ENCODE data around the gene ADISSP. TPM values are rescaled to one million over a fixed set of nuclear protein-coding genes. Genes with fewer than 3 reads are reported as not detected.

Gene ADISSP
- 50.1 and 55.5 TPM in 2 replicates for total RNA-seq (2014; rRNA removed; shearing (Covaris generic))

DNA sequence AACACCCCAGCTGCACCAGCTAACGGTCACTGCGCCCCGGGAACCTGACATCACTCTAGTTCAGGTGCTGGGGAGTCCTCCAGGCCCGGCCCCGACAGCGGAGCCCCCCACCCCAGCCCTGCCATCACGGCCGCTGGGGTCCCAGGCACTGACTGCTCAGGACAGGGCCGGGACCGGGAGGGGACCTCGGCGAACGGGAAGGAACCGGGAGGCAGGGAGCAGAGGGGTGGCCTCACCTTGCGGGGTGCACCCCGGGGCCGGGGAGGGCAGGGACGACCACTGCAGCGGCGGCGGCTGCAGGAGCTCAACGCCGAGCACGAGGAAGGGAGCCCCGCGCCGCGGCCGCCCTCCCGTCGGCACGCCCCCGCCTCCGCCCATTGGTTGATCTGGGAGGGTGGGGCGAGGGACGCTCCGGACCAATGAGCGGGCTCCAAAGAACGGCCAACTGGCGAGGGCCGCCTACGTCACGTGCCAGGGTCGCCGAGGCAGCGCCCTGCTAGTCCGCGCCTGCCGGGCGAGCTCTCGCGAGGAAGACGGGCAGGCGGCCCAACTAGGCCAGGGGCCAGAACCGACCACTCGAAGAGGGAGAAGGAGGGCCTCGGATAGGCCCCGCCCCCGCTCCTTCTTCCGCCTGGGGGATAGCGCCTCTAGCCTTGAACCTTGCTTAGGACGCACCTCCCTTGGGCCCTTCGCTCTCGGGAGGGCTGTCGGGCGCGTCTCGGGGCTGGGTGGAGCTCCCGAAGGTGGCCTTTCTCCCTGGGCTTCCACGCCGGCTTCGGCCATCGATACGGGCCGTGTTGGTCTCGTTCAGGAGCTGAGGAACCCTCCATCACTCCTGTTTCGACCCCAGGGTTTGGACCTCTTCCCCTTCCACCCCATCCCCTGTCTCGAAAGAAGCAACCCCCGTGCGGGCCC lies at the start of gene ADISSP:
TSS of gene ADISSP (minus strand) at position 327 of the 915 bp plus-strand sequence. CDS start 7,653 bp downstream, outside the sequence.

DNA sequence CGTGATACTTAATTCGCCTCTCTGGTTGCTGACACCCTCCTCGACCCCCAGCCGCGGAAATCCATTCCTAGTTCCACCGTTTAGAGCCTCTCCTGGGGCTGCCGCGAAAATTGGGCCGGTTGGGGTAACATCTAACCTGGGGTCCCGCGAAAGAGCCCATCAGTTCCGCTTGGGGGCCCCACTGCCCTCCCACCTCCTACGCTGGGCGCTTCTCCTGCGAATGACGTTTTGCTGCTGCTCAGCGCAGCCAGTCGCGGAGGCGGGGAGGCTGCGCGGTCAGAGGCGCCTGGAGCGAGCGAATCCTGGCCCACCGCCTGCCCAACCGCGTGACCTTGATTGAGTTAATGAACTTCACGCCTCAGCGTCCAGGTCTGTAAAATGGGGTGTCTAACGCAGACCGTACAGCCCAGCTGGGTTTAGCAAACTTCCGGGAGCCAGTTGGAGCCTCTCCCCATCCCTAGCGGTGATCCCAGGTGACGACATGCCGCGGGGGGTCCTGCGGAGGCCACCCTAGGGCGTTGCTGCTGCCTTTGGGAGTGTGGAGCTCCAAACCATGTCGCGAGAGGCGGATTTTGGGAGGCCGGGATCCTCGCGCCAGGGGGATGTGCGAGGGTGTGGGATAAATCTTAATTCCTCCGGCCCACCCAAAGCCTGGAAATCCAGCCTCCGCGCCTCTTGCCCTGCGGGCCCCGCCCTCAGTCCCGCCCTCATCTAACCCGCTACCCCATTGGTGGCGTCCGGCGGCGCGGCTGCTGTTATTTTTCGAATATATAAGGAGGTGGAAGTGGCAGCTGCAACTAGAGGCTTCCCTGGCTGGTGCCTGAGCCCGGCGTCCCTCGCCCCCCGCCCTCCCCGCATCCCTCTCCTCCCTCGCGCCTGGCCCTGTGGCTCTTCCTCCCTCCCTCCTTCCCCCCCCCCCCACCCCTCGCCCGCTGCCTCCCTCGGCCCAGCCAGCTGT lies 28.2 kb upstream of the ADISSP start, which contains the start of gene CDC25B:
TSS of gene CDC25B (plus strand) at position 800 of the 958 bp plus-strand sequence. CDS start 222 bp downstream, outside the sequence.

GRCh38 chr20:3786665-3787323 lies 19.2 kb upstream of the ADISSP start, which contains the start of gene CENPB:
CENPB (minus strand) TSS chr20:3786740; CDS start chr20:3786483, 257 bp downstream.

GRCh38 chr20:3781153-3781910 lies 13.8 kb upstream of the ADISSP start, which contains the start of gene SPEF1:
SPEF1 (minus strand) TSS chr20:3781448; CDS start chr20:3781287, 161 bp downstream.

GRCh38 chr20:3732327-3733118 lies 35.0 kb downstream of the ADISSP start, which contains the start of gene HSPA12B:
HSPA12B (plus strand) TSS chr20:3732685; CDS start chr20:3738675, 5,990 bp downstream.

DNA sequence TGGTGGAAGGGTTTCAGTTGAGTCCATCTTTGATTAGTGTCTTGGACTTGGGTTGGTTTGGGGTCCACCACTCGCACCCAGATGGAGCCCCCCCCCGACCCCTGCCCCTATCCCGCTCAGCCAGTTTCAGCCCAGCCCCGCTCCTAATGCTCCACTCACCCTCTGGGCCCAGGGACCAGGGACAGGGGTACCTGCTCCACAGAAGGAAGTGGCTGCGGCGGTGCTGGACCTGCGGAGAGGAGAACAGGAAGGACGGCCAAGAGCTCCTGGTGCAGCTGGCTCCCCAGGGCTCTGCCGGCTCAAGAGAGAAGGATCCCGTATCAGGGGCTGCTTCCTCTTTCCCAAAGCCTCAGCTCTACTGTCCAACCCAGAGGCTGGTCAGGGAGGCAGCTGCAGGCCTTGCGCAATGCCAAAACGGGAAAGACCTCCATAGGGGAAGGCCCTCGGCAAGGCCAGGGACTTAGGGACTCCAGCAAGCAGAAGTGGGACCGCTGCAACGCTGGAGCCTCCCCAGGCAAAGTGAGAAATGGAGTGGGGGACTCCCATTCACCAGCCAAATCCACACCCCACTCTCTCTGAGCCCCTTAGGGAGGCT lies 55.2 kb downstream of the ADISSP start, which contains the start of gene SIGLEC1:
TSS of gene SIGLEC1 (minus strand) at position 322 of the 595 bp plus-strand sequence. CDS start 5,472 bp downstream, outside the sequence.

Other genes starting within 250 kb of the ADISSP start
- not detected in 2 replicates for gene GFRA4, start 104.4 kb downstream of the ADISSP start, total RNA-seq (2014; rRNA removed; shearing (Covaris generic))
- gene ADAM33, start 85.7 kb downstream of the ADISSP start, total RNA-seq (2014; rRNA removed; shearing (Covaris generic)): not detected in 2 replicates
- gene SIGLEC1, start 55.2 kb downstream of the ADISSP start, total RNA-seq (2014; rRNA removed; shearing (Covaris generic)): not detected in 2 replicates
- gene HSPA12B, start 35.1 kb downstream of the ADISSP start, total RNA-seq (2014; rRNA removed; shearing (Covaris generic)): not detected in 2 replicates
- 1.0 and 1.2 TPM in 2 replicates for gene SPEF1, start 13.7 kb upstream of the ADISSP start, total RNA-seq (2014; rRNA removed; shearing (Covaris generic))
- gene CENPB, start 19.0 kb upstream of the ADISSP start, total RNA-seq (2014; rRNA removed; shearing (Covaris generic)): 115 and 125 TPM in 2 replicates
- gene CDC25B, start 28.6 kb upstream of the ADISSP start, total RNA-seq (2014; rRNA removed; shearing (Covaris generic)): 94.8 and 107 TPM in 2 replicates
- 19.5 and 26.4 TPM in 2 replicates for gene AP5S1, start 52.8 kb upstream of the ADISSP start, total RNA-seq (2014; rRNA removed; shearing (Covaris generic))
- gene MAVS, start 79.1 kb upstream of the ADISSP start, total RNA-seq (2014; rRNA removed; shearing (Covaris generic)): 21.0 and 21.7 TPM in 2 replicates
- 55.6 and 61.8 TPM in 2 replicates for gene PANK2, start 121.6 kb upstream of the ADISSP start, total RNA-seq (2014; rRNA removed; shearing (Covaris generic))
- 5.1 and 5.4 TPM in 2 replicates for gene RNF24, start 247.8 kb upstream of the ADISSP start, total RNA-seq (2014; rRNA removed; shearing (Covaris generic))

All from A375 (cell line).